Measurements from ENCODE around the gene FAM47E.
"Not testable (repeated sequence)": the region's sequence is repeated elsewhere in the genome, so short reads cannot be mapped to it uniquely, and the experiment has no call there.

Gene FAM47E

GRCh38 chr4:76238236-76238635, 13.3 kb upstream of the FAM47E start:
- TF ChIP-seq CTCF (conservative IDR thresholded peaks at IDR 0.05): no peak
- H3K27ac ChIP-seq: no peak overlapping the region

- TF ChIP-seq CTCF (conservative IDR thresholded peaks at IDR 0.05): no peak
- H3K27ac ChIP-seq: no peak overlapping the region
These were observed 12.8 kb upstream of the FAM47E start for GRCh38 chr4:76238701-76239100.

GRCh38 chr4:76240236-76240635, 11.3 kb upstream of the FAM47E start:
- no peak overlapping the region for H3K27ac ChIP-seq
- no peak for TF ChIP-seq CTCF (conservative IDR thresholded peaks at IDR 0.05)

- not testable (repeated sequence) for H3K27ac ChIP-seq
These were observed 7.6 kb upstream of the FAM47E start for GRCh38 chr4:76243877-76244276.

- peak; percentile 61 for TF ChIP-seq CTCF (conservative IDR thresholded peaks at IDR 0.05)
- H3K27ac ChIP-seq: peak overlapping the region; percentile 7; the same call in 1 of the 2 replicates
These were observed 5.5 kb upstream of the FAM47E start for GRCh38 chr4:76246025-76246424.

- no peak overlapping the region for H3K27ac ChIP-seq
- no peak for TF ChIP-seq CTCF (conservative IDR thresholded peaks at IDR 0.05)
These were observed 4.7 kb upstream of the FAM47E start for GRCh38 chr4:76246852-76247251.

GRCh38 chr4:76250962-76251361, 559 bp upstream of the FAM47E start:
- H3K27ac ChIP-seq: peak overlapping the region; percentile 74

GRCh38 chr4:76252271-76252653, 741 bp downstream of the FAM47E start:
- no peak for TF ChIP-seq CTCF (conservative IDR thresholded peaks at IDR 0.05)
- peak overlapping the region; percentile 74 for H3K27ac ChIP-seq

More at GRCh38 chr4:76250962-76251361, 559 bp upstream of the FAM47E start:
- TF ChIP-seq CTCF (conservative IDR thresholded peaks at IDR 0.05): no peak
